WERI-Rb-1 (cell line): ENCODE measurements around the gene ZNF592.

ENCODE experiments used
- DNase-seq: peaks from one replicate; pipeline ENCODE4 v3.0.0-alpha.2; 2020
- H3K27ac ChIP-seq: fragments of 250-450 bp; sonication (Bioruptor Pico); 2 replicates; pipeline ENCODE4 v1.5.1; 2020; ENCODE audit warnings: mild to moderate bottlenecking, moderate library complexity
- H3K27me3 ChIP-seq: fragments of 250-450 bp; sonication (Bioruptor Pico); 2 replicates; pipeline ENCODE4 v1.5.1; 2021; ENCODE audit warnings: mild to moderate bottlenecking, low read depth, moderate library complexity; ENCODE audit not compliant: insufficient read depth, severe bottlenecking
- H3K36me3 ChIP-seq: fragments of 250-450 bp; sonication (Bioruptor Pico); 2 replicates; pipeline ENCODE4 v1.5.1; 2020; ENCODE audit warnings: mild to moderate bottlenecking, moderate library complexity
- H3K4me3 ChIP-seq: 2 replicates; pipeline ENCODE4 v1.5.1; 2011; ENCODE audit warnings: low read depth, mild to moderate bottlenecking, control low read depth, low read length
- H3K9me3 ChIP-seq: fragments of 250-450 bp; sonication (Bioruptor Pico); 2 replicates; pipeline ENCODE4 v1.5.1; 2021; ENCODE audit warnings: mild to moderate bottlenecking, moderate library complexity; ENCODE audit not compliant: severe bottlenecking
- CTCF ChIP-seq: IDR thresholded peaks from 2 replicates; pipeline ENCODE4 v1.5.1; 2011; ENCODE audit warnings: low read depth, mild to moderate bottlenecking, control low read depth, inconsistent platforms, low read length

Gene ZNF592

GRCh38 chr15:84764585-84764984 is 16.2 kb downstream of the ZNF592 start:
- no peak overlapping the region for H3K4me3 ChIP-seq
- no peak for DNase-seq
- no peak overlapping the region for H3K27ac ChIP-seq
- peaks cover 46% of the 10 kb centered on the region for H3K36me3 ChIP-seq
- no peaks in the 10 kb centered on the region for H3K9me3 ChIP-seq
- TF ChIP-seq CTCF, result no peak
- no peaks in the 10 kb centered on the region for H3K27me3 ChIP-seq

GRCh38 chr15:84764989-84765388 is 16.6 kb downstream of the ZNF592 start:
- H3K27me3 ChIP-seq, result no peaks in the 10 kb centered on the region
- no peak overlapping the region for H3K4me3 ChIP-seq
- TF ChIP-seq CTCF, result no peak
- H3K27ac ChIP-seq, result no peak overlapping the region
- H3K36me3 ChIP-seq, result peaks cover 50% of the 10 kb centered on the region
- H3K9me3 ChIP-seq, result no peaks in the 10 kb centered on the region
- DNase-seq, result no peak

- H3K27me3 ChIP-seq, result no peaks in the 10 kb centered on the region
- TF ChIP-seq CTCF, result no peak
- H3K4me3 ChIP-seq, result no peak overlapping the region
- no peak overlapping the region for H3K27ac ChIP-seq
- H3K9me3 ChIP-seq, result no peaks in the 10 kb centered on the region
- H3K36me3 ChIP-seq, result peaks cover 54% of the 10 kb centered on the region
- no peak for DNase-seq
These were observed 17.3 kb downstream of the ZNF592 start for GRCh38 chr15:84765675-84766074.

GRCh38 chr15:84766461-84767035 is 18.2 kb downstream of the ZNF592 start:
- Histone ChIP-seq H3K27ac (no peak overlapping the region), H3K27me3 (no peaks in the 10 kb centered on the region), H3K9me3 (no peaks in the 10 kb centered on the region), H3K4me3 (no peak overlapping the region), H3K36me3 (peaks cover 55% of the 10 kb centered on the region)
- DNase-seq, result no peak
- TF ChIP-seq CTCF, result no peak

- no peak for DNase-seq
- H3K36me3 ChIP-seq, result peaks cover 63% of the 10 kb centered on the region
These were observed 23.6 kb downstream of the ZNF592 start for GRCh38 chr15:84772031-84772430.

More at GRCh38 chr15:84772031-84772430, 23.6 kb downstream of the ZNF592 start:
- TF ChIP-seq CTCF, result no peak
- Histone ChIP-seq H3K4me3 (no peak overlapping the region), H3K27me3 (no peaks in the 10 kb centered on the region), H3K9me3 (no peaks in the 10 kb centered on the region), H3K27ac (no peak overlapping the region)
